Epithelial cell of esophagus (primary cell): ENCODE measurements around the gene PSD2.

ENCODE experiments used
- DNase-seq: peaks from one replicate; pipeline ENCODE4 v3.0.0; 2010; ENCODE audit warnings: low read depth
- H3K4me3 ChIP-seq: 2 replicates; pipeline ENCODE4 v1.5.1; 2011; ENCODE audit warnings: mild to moderate bottlenecking, low read length, control low read depth
- CTCF ChIP-seq: IDR thresholded peaks from 2 replicates; pipeline ENCODE4 v1.5.1; 2011; ENCODE audit warnings: low read depth, mild to moderate bottlenecking, low read length, control low read depth, inconsistent platforms; ENCODE audit not compliant: insufficient read depth; ENCODE audit errors: missing control alignments

The PSD2 gene

GRCh38 chr5:139845846-139846681 is 50.5 kb downstream of the PSD2 start:
- no peak for DNase-seq
- H3K4me3 ChIP-seq = no peak overlapping the region
- no peak for TF ChIP-seq CTCF

- no peak for TF ChIP-seq CTCF
- no peak overlapping the region for H3K4me3 ChIP-seq
- no peak for DNase-seq
Measured at GRCh38 chr5:139847091-139847490, 51.5 kb downstream of the PSD2 start.

- peak overlapping the region; percentile 15 for H3K4me3 ChIP-seq
- peak; percentile 43 for DNase-seq
- no peak for TF ChIP-seq CTCF
Measured at GRCh38 chr5:139847790-139848507, 52.3 kb downstream of the PSD2 start.

- no peak for DNase-seq
- no peak for TF ChIP-seq CTCF
- H3K4me3 ChIP-seq = peak overlapping the region; percentile 15
Measured at GRCh38 chr5:139848508-139849100, 53.0 kb downstream of the PSD2 start.

GRCh38 chr5:139849501-139849900 is 53.9 kb downstream of the PSD2 start:
- TF ChIP-seq CTCF = no peak

GRCh38 chr5:139849942-139850341 is 54.3 kb downstream of the PSD2 start:
- DNase-seq = peak; percentile 16
- TF ChIP-seq CTCF = no peak
- no peak overlapping the region for H3K4me3 ChIP-seq

More at GRCh38 chr5:139849501-139849900, 53.9 kb downstream of the PSD2 start:
- DNase-seq = no peak
- no peak overlapping the region for H3K4me3 ChIP-seq
